PC-3 (cell line): ENCODE measurements around the gene TRIM33. TPM values are rescaled to one million over a fixed set of nuclear protein-coding genes. Genes with fewer than 3 reads are reported as not detected.

Experiments used
- ATAC-seq: fragments of 200-7000 bp; cut with Tn5 transposase; 2 replicates; pipeline ENCODE4 v1.9.1; 2020; ENCODE audit warnings: mild to moderate bottlenecking, moderate library complexity
- BruUV-seq: library from RNA; stranded (reverse); fragments of 400-500 nt; replicated peaks from 2 replicates; lab custom pipeline; 2021; lab: Mats Ljungman, UMichigan
- CTCF ChIA-PET: fragments of 300-600 bp; sonication (Branson Sonifier 250); formaldehyde crosslinking; loops from one replicate; lab custom pipeline; 2022; ENCODE audit warnings: antibody characterized with exemption; lab: Charles Lee
- POLR2A ChIA-PET: fragments of 300-600 bp; sonication (Branson Sonifier 250); formaldehyde crosslinking; loops from one replicate; lab custom pipeline; 2022; ENCODE audit warnings: antibody characterized with exemption; ENCODE audit not compliant: unreplicated experiment; lab: Charles Lee
- DNase-seq: peaks from one replicate; pipeline ENCODE4 v3.0.0-alpha.2; 2015
- H2AFZ ChIP-seq: fragments of 300-600 bp; sonication (generic); 2 replicates; pipeline ENCODE4 v1.6.0; 2016; ENCODE audit warnings: antibody characterized with exemption, low read length
- H3F3A ChIP-seq: fragments of 300-600 bp; sonication (generic); one replicate; pipeline ENCODE4 v1.6.0; 2017; ENCODE audit warnings: antibody characterized with exemption, low read length, control low read depth, mild to moderate bottlenecking; ENCODE audit not compliant: unreplicated experiment
- H3K27ac ChIP-seq: fragments of 300-600 bp; sonication (generic); 2 replicates; pipeline ENCODE4 v1.5.1; 2016; ENCODE audit warnings: mild to moderate bottlenecking, low read length
- H3K27me3 ChIP-seq: fragments of 300-600 bp; sonication (generic); 2 replicates; pipeline ENCODE4 v1.6.1; 2016; ENCODE audit warnings: low read length, mixed read lengths
- H3K36me3 ChIP-seq: fragments of 300-600 bp; sonication (generic); 2 replicates; pipeline ENCODE4 v1.6.1; 2016; ENCODE audit warnings: low read depth, mixed run types, low read length, mixed read lengths
- H3K4me1 ChIP-seq: fragments of 300-600 bp; sonication (generic); 2 replicates; pipeline ENCODE4 v1.5.1; 2016; ENCODE audit warnings: low read length; ENCODE audit not compliant: insufficient read depth
- H3K4me2 ChIP-seq: fragments of 300-600 bp; sonication (generic); 2 replicates; pipeline ENCODE4 v1.6.0; 2016; ENCODE audit warnings: low read length
- H3K4me3 ChIP-seq: fragments of 300-600 bp; sonication (generic); 2 replicates; pipeline ENCODE4 v1.5.1; 2016; ENCODE audit warnings: mild to moderate bottlenecking, low read length, mixed read lengths
- H3K79me2 ChIP-seq: fragments of 300-600 bp; sonication (generic); 2 replicates; pipeline ENCODE4 v1.6.1; 2017; ENCODE audit warnings: low read length, mixed read lengths
- H3K9ac ChIP-seq: fragments of 300-600 bp; sonication (generic); 2 replicates; pipeline ENCODE4 v1.6.0; 2016; ENCODE audit warnings: mild to moderate bottlenecking, low read length
- H3K9me2 ChIP-seq: fragments of 300-600 bp; sonication (generic); replicated peaks from 2 replicates; pipeline ENCODE4 v1.6.1; 2016; ENCODE audit warnings: mixed run types, low read length, mixed read lengths
- H3K9me3 ChIP-seq: fragments of 300-600 bp; sonication (generic); 2 replicates; pipeline ENCODE4 v1.6.1; 2016; ENCODE audit warnings: low read length, mixed read lengths
- H4K20me1 ChIP-seq: fragments of 300-600 bp; sonication (generic); 2 replicates; pipeline ENCODE4 v1.6.1; 2016; ENCODE audit warnings: low read length, mixed read lengths
- CTCF ChIP-seq: fragments of 300-600 bp; sonication (generic); conservative IDR thresholded peaks from 2 replicates; pipeline ENCODE4 v1.5.1; 2017; ENCODE audit warnings: antibody characterized with exemption, low read depth, mild to moderate bottlenecking, low read length
- EZH2 ChIP-seq: fragments of 300-600 bp; sonication (generic); IDR thresholded peaks from one replicate; pipeline ENCODE4 v1.6.1; 2017; ENCODE audit warnings: antibody characterized with exemption, mild to moderate bottlenecking, low read length; ENCODE audit not compliant: unreplicated experiment
- EZH2phosphoT487 ChIP-seq: fragments of 300-600 bp; sonication (generic); IDR thresholded peaks from 2 replicates; pipeline ENCODE4 v1.6.1; 2018; ENCODE audit warnings: mild to moderate bottlenecking, antibody characterized with exemption, low read length, borderline replicate concordance
- intact Hi-C: fragments of 100-400 bp; cut with micrococcal nuclease; formaldehyde crosslinking; loops from 2 replicates; pipeline ENCODE4 v1.9.0; 2023
- total RNA-seq: library from RNA; depleted of rRNA; stranded (reverse); fragments of >200 nt; gene quantifications from 2 replicates; pipeline ENCODE4 v1.2.3, GENCODE V29; 2014

Gene TRIM33
- total RNA-seq, 1 experiment from 2014 or later = 36.7 TPM

GRCh38 chr1:114470681-114471080 lies 40.3 kb downstream of the TRIM33 start:
- H3K4me3 ChIP-seq = no peak overlapping the region
- CTCF ChIA-PET = no interaction called here
- H4K20me1 ChIP-seq = peaks cover 31% of the 10 kb centered on the region; the same call in 1 of the 2 replicates
- H3K4me2 ChIP-seq = no peak overlapping the region
- POLR2A ChIA-PET = no interaction called here
- no peak for ATAC-seq
- intact Hi-C loops = no loop called here
- peaks cover 27% of the 10 kb centered on the region for H3K4me1 ChIP-seq
- H3K27me3 ChIP-seq = no peaks in the 10 kb centered on the region
- TF ChIP-seq EZH2phosphoT487 = no peak
- peaks cover 95% of the 10 kb centered on the region for H3K79me2 ChIP-seq
- H3K36me3 ChIP-seq = peaks cover 12% of the 10 kb centered on the region
- no peak for DNase-seq
- no TSS peak for BruUV-seq
- no peaks in the 10 kb centered on the region for H3F3A ChIP-seq
- no peak overlapping the region for H2AFZ ChIP-seq
- no peaks in the 10 kb centered on the region for H3K9me2 ChIP-seq
- peaks cover 18% of the 10 kb centered on the region; the same call in 1 of the 2 replicates for H3K9me3 ChIP-seq
- H3K27ac ChIP-seq = no peak overlapping the region
- H3K9ac ChIP-seq = no peak overlapping the region

- no peaks in the 10 kb centered on the region for H3K9me2 ChIP-seq
- ATAC-seq (peak; percentile 86), DNase-seq (peak; percentile 92)
- peaks cover 93% of the 10 kb centered on the region for H3K79me2 ChIP-seq
- no peaks in the 10 kb centered on the region for H3K27me3 ChIP-seq
- no peak overlapping the region for H2AFZ ChIP-seq
- H3K4me2 ChIP-seq = peak overlapping the region; percentile 62
- H3K27ac ChIP-seq = 0 out of 2 replicates have a peak overlapping the region, but pooled peaks have one; percentile 46
- peaks cover 18% of the 10 kb centered on the region; the same call in 1 of the 2 replicates for H3K9me3 ChIP-seq
- ChIA-PET CTCF (no interaction called here), POLR2A (no interaction called here)
- TF ChIP-seq CTCF (no peak), EZH2phosphoT487 (no peak), EZH2 (no peak)
- H3K9ac ChIP-seq = no peak overlapping the region
- peaks cover 31% of the 10 kb centered on the region; the same call in 1 of the 2 replicates for H4K20me1 ChIP-seq
- no TSS peak for BruUV-seq
- H3K36me3 ChIP-seq = peaks cover 12% of the 10 kb centered on the region
- H3K4me3 ChIP-seq = no peak overlapping the region
- peaks cover 26% of the 10 kb centered on the region for H3K4me1 ChIP-seq
- H3F3A ChIP-seq = no peaks in the 10 kb centered on the region
- intact Hi-C loops = loop anchor here (5.0 to 10.0 kb wide), 2 partner anchors 38 to 86 kb away; no protein-coding TSS in a partner anchor
Observed at GRCh38 chr1:114468710-114469468, 42.1 kb downstream of the TRIM33 start.

- Histone ChIP-seq H4K20me1 (peaks cover 31% of the 10 kb centered on the region; the same call in 1 of the 2 replicates), H3K27ac (no peak overlapping the region), H3F3A (no peaks in the 10 kb centered on the region), H3K27me3 (no peaks in the 10 kb centered on the region), H3K9me3 (peaks cover 14% of the 10 kb centered on the region; the same call in 1 of the 2 replicates), H3K79me2 (peaks cover 92% of the 10 kb centered on the region), H3K4me1 (peaks cover 22% of the 10 kb centered on the region), H2AFZ (no peak overlapping the region), H3K9ac (no peak overlapping the region), H3K4me3 (no peak overlapping the region), H3K36me3 (peaks cover 12% of the 10 kb centered on the region), H3K4me2 (no peak overlapping the region), H3K9me2 (no peaks in the 10 kb centered on the region)
- ChIA-PET POLR2A (interaction anchor here (0.5 kb wide), 1 partner anchor 725 kb away, joined by 6 read pairs; no protein-coding TSS in a partner anchor), CTCF (no interaction called here)
- ATAC-seq (no peak), DNase-seq (no peak)
- TF ChIP-seq EZH2 (no peak), CTCF (no peak), EZH2phosphoT487 (no peak)
- intact Hi-C loops = loop anchor here (5.0 to 10.0 kb wide), 2 partner anchors 39 to 87 kb away; no protein-coding TSS in a partner anchor
- BruUV-seq = no TSS peak
Observed at GRCh38 chr1:114468047-114468446, 43.0 kb downstream of the TRIM33 start.
